ENCODE measurements around the gene PAX4.

Gene PAX4, protein sequence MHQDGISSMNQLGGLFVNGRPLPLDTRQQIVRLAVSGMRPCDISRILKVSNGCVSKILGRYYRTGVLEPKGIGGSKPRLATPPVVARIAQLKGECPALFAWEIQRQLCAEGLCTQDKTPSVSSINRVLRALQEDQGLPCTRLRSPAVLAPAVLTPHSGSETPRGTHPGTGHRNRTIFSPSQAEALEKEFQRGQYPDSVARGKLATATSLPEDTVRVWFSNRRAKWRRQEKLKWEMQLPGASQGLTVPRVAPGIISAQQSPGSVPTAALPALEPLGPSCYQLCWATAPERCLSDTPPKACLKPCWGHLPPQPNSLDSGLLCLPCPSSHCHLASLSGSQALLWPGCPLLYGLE

DNA sequence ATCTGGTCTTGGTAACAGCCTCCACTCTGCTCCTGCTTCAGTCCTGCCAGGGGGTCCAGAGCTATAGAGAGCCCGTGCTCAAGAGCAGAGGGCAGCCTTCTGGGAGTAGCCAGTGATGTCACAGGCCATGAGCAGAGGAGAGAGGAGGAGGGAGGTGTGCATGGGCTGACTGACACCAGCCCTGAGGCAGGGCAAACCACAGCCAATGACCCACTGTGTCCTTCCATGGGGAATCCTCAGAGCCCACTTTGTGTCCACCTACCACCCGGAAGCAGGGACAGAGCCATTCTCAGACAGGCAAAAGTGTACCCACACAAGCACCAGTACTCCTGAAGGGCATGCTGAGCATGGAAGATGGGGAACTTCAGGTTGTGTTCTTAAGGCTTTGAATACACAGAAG is at the start of gene PAX4:
Gene PAX4, minus strand, starts transcription at position 101 of the 400 bp plus-strand sequence. CDS start 2,214 bp downstream, outside the sequence.
- no peak for DNase-seq (ENCODE audit: low read depth)

DNA sequence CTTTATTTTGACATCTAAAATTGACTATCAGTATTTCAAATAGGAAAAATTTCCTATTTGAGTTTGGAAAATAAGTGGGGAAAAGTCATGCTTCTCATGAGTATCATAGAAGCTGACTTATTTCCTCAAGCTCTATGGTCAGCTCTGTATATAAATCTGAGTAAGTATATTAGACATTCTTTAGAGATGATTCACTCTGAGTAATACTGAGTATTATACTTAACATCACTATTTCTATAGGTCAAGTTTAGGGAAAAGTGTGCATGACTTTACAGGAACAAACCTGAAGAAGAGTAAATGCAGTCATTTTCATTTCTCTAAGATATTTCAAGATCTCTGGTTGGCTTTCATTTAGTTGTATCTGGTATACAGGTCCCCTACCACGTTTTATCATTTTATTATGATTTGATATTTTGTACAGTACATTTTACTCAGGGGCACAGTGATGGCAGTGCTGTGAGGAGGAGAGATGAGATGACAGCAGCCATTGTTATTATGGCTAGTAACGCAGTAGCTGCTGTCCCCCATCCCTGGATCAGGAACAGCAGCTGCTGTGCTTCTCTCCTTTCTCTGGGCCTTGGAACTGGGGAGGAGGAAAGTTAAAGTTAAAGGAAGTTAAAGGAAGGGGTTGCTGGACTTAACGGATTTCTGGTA is 49.2 kb upstream of the PAX4 start:
- DNase-seq (ENCODE audit: low read depth) = peak; percentile 31

DNA sequence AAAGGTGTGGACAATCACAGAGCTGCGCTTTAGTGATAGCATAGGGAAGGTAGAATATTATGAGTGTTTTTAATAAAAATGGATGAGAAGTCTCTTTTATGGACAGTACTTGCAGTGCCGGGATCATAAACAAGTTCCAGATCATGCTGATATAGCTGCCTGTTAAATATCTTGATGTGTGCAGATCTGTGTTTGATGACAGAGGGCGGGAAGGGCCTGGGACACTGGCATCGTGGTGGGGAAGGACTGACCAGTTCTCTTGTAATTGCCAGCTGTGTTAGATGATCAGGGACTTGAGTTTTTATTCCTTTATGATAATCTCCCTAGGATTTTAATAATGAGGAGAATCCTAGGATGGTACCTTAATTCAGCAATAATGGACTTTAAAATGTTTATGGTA is 48.7 kb upstream of the PAX4 start:
- no peak for DNase-seq (ENCODE audit: low read depth)

DNA sequence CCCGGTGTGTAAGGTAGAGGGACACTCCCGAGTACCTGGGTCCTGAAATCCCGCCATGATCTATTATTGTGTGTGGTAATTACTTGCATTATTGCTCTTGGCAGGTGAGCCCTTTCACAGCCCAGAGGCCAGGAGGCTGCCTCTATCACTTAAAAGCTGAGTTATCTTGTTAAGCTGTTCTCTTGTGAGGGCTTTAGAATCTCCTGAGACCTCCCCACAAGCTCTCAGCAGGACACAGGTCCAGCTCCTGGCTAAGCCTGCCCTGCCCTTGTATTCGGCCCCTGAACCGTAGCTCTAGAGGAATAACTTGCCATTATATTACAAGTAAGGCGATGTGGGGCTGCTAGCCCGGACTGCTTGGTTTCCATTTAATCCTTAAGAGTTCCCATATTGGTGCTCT is 48.0 kb upstream of the PAX4 start:
- no peak for DNase-seq (ENCODE audit: low read depth)

DNA sequence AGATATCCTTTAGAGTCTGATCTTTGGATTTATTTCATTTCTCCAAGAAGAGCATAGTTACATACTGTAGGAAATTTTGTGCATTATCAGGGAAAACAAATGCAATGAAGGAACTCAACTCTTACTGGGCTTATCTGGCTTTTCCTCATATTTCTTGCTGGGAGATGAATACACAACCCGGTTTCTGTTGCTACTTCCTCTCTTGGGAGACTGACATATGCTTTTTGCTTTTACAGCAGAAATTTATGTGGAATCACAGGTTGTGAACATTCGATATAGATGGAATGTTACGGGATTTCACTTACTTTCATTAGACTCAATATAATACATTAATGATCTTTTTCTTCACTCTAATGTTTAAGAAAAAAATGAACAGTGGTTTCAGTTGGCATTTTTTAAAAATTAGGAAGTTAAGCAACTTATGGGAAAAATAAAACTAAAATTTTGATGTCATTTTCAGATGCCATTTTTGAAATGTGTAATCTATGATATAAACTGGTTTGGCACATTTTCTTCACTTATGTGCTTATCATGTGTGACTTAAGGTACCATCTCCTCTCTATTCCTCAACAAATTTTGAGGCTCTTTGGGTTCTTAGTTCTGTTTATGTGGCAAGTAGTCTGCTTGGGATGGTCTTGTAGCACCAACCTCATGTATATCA is 41.2 kb upstream of the PAX4 start:
- DNase-seq (ENCODE audit: low read depth) = no peak

DNA sequence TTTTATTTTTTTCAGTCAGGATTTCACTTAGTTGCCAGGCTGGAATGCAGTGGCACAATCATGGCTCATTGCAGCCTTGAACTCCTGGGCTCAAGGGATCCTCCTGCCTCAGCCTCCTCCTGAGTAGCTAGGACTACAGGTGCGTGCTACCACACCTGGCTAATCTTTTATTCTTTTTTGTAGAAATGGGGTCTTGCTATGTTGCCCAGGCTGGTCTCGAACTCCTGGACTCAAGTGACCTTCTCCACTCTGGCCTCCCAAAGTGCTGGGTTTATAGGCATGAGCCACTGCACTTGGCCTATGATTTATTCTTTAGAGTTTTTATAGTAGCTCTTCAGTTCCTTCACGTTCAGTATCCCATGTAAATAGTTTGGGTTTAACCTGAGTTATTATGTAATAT is 39.6 kb upstream of the PAX4 start:
- DNase-seq (ENCODE audit: low read depth) = no peak

DNA sequence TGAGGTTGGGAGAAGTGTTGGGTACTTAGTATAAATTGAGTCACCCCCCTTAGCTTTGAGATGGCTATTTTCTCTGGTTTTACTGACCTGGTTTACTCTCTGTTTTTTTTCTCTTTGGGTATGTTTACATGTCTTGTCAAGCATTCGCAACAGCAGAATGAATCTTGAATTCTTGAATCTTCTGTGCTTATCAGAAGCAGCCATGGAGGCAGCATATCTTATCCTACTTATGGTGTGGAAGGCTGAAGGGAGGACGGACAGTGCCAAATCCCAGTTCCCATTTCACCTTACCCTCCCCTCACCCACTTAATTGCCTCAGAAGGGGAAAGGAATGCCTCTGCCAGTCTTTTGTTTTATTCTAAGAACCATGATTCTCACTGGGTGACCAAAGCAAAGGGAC is 37.8 kb upstream of the PAX4 start:
- DNase-seq (ENCODE audit: low read depth) = no peak

DNA sequence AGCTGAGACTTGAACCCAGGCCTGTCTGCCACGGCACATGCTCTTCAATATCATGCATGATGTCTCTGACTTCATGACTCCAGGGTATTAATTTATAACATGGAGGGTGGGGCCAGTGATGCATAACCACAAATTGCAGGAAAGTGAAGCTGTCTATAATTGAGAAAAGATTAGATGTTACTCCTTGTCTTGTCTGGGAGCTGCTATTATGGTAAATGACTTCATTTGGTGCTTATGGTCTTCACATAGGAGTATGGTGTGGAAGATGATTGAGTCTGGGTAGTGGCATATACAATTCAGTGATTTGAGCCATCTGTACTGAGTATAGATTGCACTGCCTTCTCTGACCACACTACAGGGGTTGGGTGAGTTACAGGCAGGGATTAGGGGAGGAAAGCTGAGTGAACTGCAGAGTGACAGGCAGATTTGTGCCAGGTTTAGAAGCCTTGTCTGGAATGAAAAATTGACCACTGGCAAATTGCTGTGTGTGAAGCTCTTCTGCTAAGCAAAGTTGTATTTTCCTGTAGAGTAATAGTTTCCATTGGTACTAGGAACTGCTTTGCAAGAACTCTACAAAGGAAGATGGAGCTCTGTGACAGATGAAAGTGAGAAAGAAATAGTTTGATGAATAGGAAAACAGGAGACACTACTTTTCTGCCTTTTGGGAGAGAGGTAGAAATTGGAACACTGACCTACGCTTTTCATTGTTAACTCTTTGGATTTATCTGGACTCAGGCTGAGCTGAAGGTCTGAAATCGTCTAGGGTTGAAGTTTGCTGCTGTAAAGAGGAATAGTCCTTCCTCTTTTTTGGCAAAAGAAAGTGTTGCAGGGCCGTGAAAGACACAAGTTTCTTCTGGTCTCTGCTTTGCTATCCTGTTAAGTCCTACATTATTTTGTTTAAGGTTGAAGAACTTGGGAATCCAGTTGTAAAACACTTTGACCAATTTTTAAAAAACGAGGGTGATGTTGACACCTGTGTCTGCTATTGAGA is 36.8 kb upstream of the PAX4 start:
- no peak for DNase-seq (ENCODE audit: low read depth)

DNA sequence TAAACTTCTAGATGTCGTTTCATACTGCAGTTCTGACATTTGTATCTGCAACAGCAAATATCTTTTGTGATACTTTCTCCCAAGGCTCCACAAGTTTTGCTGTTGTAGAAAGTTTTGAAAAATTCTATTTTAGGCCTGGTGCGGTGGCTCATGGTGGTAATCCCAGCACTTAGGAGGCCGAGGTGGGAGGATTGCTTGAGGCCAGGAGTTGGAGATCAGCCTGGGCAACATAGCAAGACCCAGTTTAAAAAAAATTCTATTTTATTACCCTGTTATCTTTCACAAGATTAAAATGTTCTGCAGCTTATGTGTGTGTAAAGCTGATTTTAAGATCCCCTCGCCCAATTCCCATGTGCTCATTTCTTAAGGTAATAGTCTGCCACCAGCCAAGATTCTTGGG is 35.5 kb upstream of the PAX4 start:
- DNase-seq (ENCODE audit: low read depth) = no peak

DNA sequence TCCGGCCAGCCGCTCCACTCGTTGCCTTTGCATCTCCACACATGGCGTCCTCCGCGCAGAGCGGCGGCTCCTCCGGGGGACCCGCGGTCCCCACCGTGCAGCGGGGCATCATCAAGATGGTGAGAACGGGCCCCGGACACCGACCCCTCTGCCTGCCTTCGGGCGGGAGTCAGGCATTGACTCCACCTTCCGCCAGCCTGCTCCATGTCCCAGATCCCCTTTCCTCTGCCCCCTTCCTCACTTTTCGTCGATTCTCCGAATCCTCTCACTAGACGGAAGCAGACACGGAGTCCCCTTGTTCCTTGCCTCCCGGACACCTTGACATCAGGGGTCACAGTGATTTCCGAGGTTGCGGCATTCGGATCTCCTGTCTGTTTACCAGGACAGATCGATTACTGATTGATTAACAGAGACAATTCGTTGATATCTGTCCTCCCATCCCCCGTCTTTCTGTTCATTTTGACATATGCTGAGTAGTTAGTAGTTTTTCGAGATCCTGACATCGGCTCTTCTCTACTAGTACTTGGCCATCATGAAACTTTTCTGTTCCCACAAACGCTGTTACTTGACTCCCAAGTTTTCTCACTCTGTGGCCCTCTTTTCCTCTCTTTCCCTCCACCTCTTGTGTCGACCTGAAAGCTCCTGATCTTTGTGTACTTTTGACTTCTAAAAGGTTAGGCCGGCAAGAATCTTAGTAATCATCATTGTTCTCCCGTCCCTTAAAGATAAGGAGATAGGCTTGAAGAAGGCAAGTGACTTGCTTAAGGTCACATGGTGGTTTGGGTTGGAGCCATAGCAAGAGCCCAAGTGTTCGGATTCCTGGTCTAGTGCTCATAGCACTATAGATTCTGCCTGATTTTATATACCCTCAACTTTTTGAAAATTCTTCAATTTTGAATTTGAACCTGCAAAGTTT is 34.6 kb upstream of the PAX4 start:
- no peak for DNase-seq (ENCODE audit: low read depth)

DNA sequence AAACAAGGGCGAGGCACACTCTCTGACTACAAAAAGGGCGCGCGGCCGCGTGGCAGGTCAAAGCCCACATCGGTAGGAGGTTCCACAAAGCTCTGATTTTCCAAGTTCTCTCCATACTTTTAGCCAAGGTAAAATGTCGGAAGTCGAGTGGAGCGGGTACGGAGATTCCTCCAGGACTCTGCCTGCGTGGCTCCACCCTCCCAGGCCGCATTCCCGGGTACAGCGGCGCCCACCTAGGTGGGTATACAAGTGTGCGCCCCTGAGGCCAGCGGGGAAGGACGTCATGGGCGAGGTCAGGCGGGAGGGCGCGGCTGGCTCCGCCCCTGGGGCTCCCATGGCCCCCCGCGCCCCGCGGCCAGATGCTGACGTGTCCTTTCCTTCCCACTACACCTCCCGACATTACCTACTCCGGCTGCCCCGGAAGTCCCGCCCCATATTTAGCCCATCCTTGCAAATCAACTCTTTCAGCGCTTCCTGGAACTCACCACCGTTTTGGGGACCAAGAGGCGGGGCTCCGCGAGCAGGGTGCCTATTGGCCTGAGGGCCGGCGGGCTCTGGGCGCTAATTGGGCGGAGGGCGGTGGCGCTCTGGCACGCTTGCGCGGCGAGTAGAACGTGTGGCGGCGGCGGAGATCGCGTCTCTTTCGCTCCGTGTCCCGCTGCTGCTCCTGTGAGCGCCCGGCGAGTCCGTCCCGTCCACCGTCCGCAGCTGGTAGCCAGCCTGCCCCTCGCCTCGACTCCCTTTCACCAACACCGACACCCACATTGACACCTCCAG is 33.8 kb upstream of the PAX4 start, which contains the start of gene SND1:
Gene SND1, plus strand, starts transcription at position 639 of the 777 bp plus-strand sequence. CDS start 180 bp downstream, outside the sequence.
- DNase-seq (ENCODE audit: low read depth) = peak; percentile 97

DNA sequence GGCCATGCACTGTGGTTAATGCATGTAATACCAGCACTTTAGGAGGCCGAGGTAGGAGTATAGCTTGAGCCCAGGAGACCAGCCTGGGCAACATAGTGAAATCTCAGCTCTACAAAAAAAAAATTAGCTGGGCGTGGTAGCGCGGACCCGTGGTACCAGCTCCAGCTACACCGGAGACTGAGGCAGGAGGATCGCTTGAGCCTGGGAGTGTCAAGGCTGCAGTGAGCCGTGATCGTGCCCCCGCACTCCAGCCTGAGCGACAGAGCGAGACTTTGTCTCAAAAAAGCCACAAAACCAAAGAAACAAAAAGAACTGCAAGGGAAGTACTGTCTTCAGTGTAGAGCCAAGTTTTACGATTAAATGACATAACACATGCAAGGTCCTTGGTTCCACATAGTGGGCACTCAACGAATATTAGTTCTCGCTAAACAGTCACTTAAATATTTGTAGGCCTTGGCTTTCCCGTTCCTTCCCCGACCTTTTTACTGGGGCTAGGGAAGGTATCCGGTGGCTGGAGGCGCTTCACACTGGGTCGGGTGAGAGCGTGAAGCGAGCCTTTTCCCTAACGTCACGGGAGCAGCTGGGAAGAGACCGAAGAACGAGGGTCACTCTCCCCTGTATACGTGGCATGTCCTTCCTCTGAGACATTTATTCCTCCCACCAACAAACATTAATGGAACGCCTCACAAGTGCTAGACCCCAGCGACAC is 33.1 kb upstream of the PAX4 start:
- no peak for DNase-seq (ENCODE audit: low read depth)

DNA sequence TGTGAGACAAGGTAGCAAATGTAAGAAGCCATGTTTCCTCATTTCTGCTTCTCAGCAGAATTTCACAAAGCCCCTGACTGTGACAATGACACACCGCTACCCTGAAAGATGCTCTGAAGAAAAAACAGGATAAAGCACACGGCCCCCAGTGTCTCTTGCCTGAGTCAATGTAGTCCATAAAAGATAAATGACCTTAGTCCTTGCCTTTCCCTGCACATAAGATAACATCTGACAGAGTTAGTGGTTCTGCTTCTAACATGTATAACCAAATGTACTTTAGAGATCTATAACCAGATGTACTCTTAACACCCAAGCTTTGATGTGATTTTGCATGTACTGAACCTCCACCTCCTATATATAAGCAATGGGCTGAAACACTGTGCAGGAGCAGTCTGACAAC is 31.0 kb upstream of the PAX4 start:
- no peak for DNase-seq (ENCODE audit: low read depth)

DNA sequence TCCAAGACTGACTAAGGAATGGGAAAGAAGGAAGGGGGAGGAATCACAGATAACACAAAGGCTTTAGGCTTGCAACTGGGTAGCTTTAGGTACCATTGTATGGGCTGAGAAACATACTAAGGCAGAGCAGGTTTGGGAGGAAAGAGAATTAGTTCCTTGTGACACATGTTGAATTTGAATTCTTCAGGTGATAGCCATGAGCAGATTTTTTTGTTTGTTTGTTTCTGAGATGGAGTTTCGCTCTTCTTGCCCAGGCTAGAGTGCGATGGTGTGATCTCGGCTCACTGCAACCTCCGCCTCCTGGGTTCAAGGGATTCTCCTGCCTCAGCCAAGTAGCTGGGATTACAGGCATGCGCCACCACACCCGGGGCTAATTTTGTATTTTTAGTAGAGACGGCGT is 29.7 kb upstream of the PAX4 start:
- no peak for DNase-seq (ENCODE audit: low read depth)

DNA sequence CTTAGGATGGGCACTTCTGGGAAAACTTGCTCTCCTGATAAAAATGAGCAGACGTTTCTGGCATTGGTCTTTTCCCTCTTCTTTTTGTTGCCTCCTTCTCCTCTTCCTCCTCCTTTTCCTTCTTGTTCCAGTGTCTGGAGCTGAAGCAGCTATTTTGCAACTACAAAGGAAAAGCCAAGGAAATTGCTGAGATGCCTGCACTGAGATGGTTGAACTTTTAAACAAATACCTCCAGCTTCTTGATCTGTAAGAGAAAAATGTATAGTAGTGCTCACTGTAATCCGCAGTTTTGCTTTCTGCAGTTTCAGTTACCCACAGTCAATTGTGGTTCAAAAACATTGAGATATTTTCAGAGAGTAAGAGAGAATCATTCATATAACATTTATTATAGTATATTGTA is 26.5 kb upstream of the PAX4 start:
- DNase-seq (ENCODE audit: low read depth) = no peak

DNA sequence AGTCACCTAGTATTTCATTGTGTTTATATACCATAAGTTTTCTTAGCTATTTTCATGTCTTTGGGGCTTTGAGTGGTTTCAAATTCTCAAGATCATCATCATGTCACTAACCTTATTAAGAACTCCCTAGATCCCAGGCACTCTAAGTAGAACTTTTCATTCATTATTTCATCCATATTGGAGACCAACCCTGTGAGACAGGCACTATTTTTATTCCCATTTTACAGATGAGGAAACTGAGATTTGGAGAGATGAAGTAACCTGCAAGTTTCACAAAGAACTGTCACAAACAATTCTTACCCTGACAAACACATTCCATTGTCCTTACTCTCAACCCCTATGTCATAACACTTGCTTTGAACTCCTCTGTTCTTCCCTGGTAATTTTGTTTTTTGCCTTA is 20.3 kb upstream of the PAX4 start:
- no peak for DNase-seq (ENCODE audit: low read depth)

DNA sequence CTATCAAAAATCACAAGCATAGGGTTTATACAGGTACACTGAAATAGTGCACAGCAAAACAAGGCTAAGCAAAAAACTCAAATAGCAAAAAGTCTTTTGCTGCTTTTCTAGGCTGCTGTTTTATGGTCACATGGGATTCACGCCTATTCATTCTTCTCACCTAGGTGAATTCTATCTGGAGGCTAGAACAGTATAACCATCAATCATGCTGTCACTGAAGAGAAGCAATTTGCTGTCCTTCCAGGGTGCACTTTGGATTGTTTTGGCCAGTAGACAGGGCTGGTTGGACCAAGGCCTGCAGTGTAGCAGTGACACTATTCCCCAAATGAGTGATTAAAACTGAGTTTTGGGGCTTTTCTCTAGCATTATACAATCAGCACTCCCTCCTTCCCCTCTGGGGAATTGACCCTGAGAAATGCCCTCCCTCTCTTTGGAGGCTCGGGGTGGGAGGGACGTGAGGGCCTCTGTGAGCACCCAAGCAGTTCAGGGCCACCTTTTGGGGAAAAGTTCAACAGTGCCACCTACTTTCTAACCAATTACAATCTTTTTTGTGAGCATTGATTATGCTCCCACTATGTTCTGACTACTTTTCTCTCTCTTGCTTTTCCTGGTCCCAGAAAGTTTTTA is 17.8 kb upstream of the PAX4 start:
- no peak for DNase-seq (ENCODE audit: low read depth)

DNA sequence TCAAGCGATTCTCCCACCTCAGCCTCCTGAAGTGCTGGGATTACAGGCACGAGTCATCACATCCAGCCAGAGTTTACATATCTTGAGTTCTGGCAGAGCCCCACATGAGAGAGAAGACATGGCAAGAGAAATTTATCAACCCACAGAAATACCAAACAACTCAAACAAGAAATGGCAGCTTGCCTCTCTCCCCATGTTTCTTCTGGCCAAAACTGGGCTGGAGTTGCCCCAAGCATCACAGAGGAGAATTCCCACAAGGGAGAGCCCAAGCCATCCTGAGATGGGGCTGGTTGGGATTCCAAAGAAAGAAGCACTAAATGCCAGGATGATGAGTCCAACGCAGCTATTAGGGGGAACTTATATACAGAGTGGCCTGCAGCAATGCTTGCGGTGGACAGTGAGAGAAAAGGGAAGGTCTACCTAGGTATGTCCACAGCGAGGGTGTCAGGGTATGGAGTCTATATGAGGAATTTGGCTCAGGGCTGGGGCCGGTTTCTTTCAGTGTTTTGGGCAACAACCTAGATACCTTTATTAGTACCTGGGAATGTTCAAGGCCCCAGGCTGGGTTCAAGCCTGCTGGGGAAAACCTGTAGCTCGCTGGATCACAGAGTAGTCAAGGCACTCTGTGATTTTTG is 14.5 kb upstream of the PAX4 start:
- DNase-seq (ENCODE audit: low read depth) = no peak

Measured in non-pigmented ciliary epithelial cell (primary cell).